Stomach (tissue), 9 donors: ENCODE results near the gene TASL. TPM values are rescaled to one million over a fixed set of nuclear protein-coding genes. Genes with fewer than 3 reads are reported as not detected.

Experiments used
- DNase-seq, 2 donors: peaks; one replicate each; pipeline versions ENCODE4 v3.0.0 to v3.0.0-alpha.2; 2013 to 2019
- H3K27ac ChIP-seq, 5 donors: fragments of 200-600 bp in 4 of 5; sonication (generic) in 4 of 5; one replicate each; pipeline ENCODE4 v1.5.1; 2013 to 2019; ENCODE audit warnings: mild to moderate bottlenecking in 1 of 5, moderate library complexity in 1 of 5
- H3K27me3 ChIP-seq, 3 donors: fragments of 200-600 bp; sonication (generic); one replicate each; pipeline ENCODE4 v1.5.1; 2017 to 2019; ENCODE audit warnings: mixed run types in 1 of 3
- H3K36me3 ChIP-seq, 4 donors: fragments of 200-600 bp; sonication (generic); 1 replicate in 3 of 4; 2 replicates in 1 of 4; pipeline ENCODE4 v1.5.1; 2016 to 2019
- H3K4me1 ChIP-seq, 4 donors: fragments of 200-600 bp; sonication (generic); one replicate each; pipeline ENCODE4 v1.5.1; 2016 to 2019
- H3K4me3 ChIP-seq, 4 donors: fragments of 200-600 bp; sonication (generic) in 3 of 4; one replicate each; pipeline ENCODE4 v1.5.1; 2016 to 2019; ENCODE audit warnings: mild to moderate bottlenecking in 1 of 4
- H3K9me3 ChIP-seq, 4 donors: fragments of 200-600 bp; sonication (generic); one replicate each; pipeline ENCODE4 v1.5.1; 2016 to 2019
- EP300 ChIP-seq: sonication (generic); formaldehyde crosslinking; IDR thresholded peaks from one replicate; pipeline ENCODE4 v1.6.1; 2017; ENCODE audit warnings: antibody characterized with exemption
- POLR2A ChIP-seq, 4 donors: fragments of 450-650 bp; IDR thresholded peaks; one replicate each; pipeline ENCODE4 v1.6.1; 2016; ENCODE audit warnings: antibody characterized with exemption in 4 of 4, control low read depth in 2 of 4, mild to moderate bottlenecking in 1 of 4, moderate library complexity in 1 of 4
- POLR2AphosphoS5 ChIP-seq, 3 donors: sonication (generic); formaldehyde crosslinking; IDR thresholded peaks; one replicate each; pipeline ENCODE4 v1.6.1; 2016; ENCODE audit warnings: antibody characterized with exemption in 3 of 3
- WGBS, 5 donors: extraction: QIAGEN DNeasy Blood & Tissue Kit in 3 of 5; methylation state at CpG; one replicate each; pipeline versions ENCODE4 v1.1.5 to v1.1.7; 2013 to 2018; 5-methylcytosine and 5-hydroxymethylcytosine counted together
- intact Hi-C: fragments of 100-400 bp; cut with DNase I; formaldehyde crosslinking; loops from one replicate; pipeline ENCODE4 v1.15.1; 2023; ENCODE audit warnings: low total_unique reads
- polyA plus RNA-seq, 3 donors: library from polyadenylated mRNA; stranded (reverse); fragments of 200-250 nt; gene quantifications; one replicate each; pipeline ENCODE4 v1.2.3, GENCODE V29; 2013
- total RNA-seq, 5 donors: library from RNA; depleted of rRNA; stranded (reverse); fragments of >200 nt; gene quantifications; one replicate each; pipeline versions ENCODE4 v1.1.0 to v1.2.3, GENCODE V29; 2014 to 2016
- TF ChIP-seq, protein P1 (sequence below), 7 experiments: fragments of 450-650 bp in 4 of 7; fragments of 200-600 bp in 3 of 7; sonication (generic) in 3 of 7; IDR thresholded peaks; one replicate each; pipeline ENCODE4 v1.5.1; 2016 to 2019; ENCODE audit warnings: antibody characterized with exemption in 7 of 7, control low read depth in 2 of 7, mild to moderate bottlenecking in 1 of 7
- donor health status: healthy with polysubstance abuse.
- donor health status: Bipolar disorder and iron deficiency.
- donor health status: healthy.

The TASL gene
- total and polyA plus RNA-seq, 8 donors, result 0.10 to 9.3 (median 0.99) TPM; not detected in 2

DNA sequence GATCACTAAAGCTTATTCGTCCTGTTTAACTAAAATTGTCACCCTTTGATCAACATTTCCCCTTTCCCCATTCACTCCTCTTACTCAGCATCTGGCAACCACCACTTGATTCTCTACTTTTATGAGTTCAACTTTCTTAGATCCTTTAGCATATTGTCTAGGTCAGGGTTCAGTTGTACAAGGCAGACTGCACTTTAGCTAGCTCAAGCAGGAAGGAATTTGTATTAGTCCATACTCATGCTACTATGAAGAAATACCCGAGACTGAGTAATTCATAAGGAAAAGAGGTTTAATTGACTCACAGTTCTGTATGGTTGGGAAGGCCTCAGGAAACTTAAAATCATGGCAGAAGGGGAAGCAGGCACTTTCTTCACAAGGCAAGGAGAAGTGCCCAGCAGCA lies 44.3 kb downstream of the TASL start:
- 51 to 80% (median 58%) methylated on average over 2 of the region's 2 CpGs for WGBS, 5 donors
- no peaks in the 10 kb centered on the region for H3K4me1 ChIP-seq
- no peak overlapping the region for H3K27ac ChIP-seq
- no peak overlapping the region for H3K4me3 ChIP-seq
- H3K9me3 ChIP-seq, result no peaks in the 10 kb centered on the region
- TF ChIP-seq, protein P1, sequence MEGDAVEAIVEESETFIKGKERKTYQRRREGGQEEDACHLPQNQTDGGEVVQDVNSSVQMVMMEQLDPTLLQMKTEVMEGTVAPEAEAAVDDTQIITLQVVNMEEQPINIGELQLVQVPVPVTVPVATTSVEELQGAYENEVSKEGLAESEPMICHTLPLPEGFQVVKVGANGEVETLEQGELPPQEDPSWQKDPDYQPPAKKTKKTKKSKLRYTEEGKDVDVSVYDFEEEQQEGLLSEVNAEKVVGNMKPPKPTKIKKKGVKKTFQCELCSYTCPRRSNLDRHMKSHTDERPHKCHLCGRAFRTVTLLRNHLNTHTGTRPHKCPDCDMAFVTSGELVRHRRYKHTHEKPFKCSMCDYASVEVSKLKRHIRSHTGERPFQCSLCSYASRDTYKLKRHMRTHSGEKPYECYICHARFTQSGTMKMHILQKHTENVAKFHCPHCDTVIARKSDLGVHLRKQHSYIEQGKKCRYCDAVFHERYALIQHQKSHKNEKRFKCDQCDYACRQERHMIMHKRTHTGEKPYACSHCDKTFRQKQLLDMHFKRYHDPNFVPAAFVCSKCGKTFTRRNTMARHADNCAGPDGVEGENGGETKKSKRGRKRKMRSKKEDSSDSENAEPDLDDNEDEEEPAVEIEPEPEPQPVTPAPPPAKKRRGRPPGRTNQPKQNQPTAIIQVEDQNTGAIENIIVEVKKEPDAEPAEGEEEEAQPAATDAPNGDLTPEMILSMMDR (IDR thresholded peaks at IDR 0.05), result no peak
- TF ChIP-seq POLR2AphosphoS5 (IDR thresholded peaks at IDR 0.05) (no peak), POLR2A (IDR thresholded peaks at IDR 0.05) (no peak), EP300 (no peak)
- no peak for DNase-seq
- H3K27me3 ChIP-seq, result no peaks in the 10 kb centered on the region
- H3K36me3 ChIP-seq, result no peaks in the 10 kb centered on the region
- intact Hi-C loops, result no loop called here

DNA sequence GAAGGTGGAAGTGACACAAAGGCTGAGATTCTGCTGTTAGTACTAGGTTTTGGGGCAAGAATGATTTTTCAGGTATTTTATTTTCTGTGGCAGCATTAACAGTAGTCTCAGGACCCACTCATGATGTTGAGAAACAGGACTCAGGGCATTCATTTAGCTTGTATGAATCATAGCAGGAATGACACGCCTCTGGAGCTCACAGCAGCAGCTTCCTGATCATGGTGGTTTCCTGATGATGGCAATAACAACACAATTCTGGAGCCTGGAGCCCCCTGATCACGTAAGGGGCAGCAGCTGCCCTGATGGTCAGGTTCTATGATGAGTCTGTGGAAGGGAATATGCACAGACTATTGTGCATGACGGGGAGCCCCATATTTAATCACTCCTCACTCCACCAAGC lies 47.0 kb downstream of the TASL start:
- WGBS, 5 donors, result 44 to 66% (median 50%) methylated on average over 3 of the region's 3 CpGs
- H3K4me1 ChIP-seq, result no peaks in the 10 kb centered on the region
- H3K36me3 ChIP-seq, result no peaks in the 10 kb centered on the region
- no peak overlapping the region for H3K27ac ChIP-seq
- intact Hi-C loops, result no loop called here
- H3K27me3 ChIP-seq, result no peaks in the 10 kb centered on the region
- H3K9me3 ChIP-seq, result no peaks in the 10 kb centered on the region
- no peak for DNase-seq
- no peak overlapping the region for H3K4me3 ChIP-seq
- TF ChIP-seq, protein P1 (IDR thresholded peaks at IDR 0.05), result no peak
- no peak for TF ChIP-seq POLR2A (IDR thresholded peaks at IDR 0.05)
- TF ChIP-seq POLR2AphosphoS5 (IDR thresholded peaks at IDR 0.05), result no peak
- TF ChIP-seq EP300, result no peak

DNA sequence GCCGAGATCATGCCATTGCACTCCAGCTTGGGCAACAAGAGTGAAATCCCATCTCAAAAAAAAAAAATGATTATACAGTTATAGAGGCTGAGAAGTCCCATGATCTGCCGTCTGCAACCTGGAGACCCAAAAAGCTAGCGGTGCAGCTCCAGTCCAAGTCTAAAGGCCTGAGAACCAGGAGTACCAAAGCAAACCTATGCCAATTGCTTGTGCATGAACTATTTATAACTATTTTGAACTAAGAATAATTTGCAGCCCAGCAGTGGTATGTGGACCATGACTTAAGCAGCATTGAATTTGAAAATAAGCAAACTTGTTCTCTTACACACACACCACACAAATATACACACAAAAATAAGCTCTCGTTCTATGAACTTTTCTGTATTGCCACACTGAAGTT lies 51.8 kb downstream of the TASL start:
- Histone ChIP-seq H3K4me3 (no peak overlapping the region), H3K27ac (no peak overlapping the region), H3K9me3 (no peaks in the 10 kb centered on the region), H3K4me1 (no peaks in the 10 kb centered on the region), H3K36me3 (no peaks in the 10 kb centered on the region), H3K27me3 (no peaks in the 10 kb centered on the region)
- intact Hi-C loops, result no loop called here
- no peak for DNase-seq
- 75 to 90% (median 84%) methylated on average over 3 to 4 of the region's 4 CpGs for WGBS, 5 donors
- TF ChIP-seq POLR2A (IDR thresholded peaks at IDR 0.05), result no peak
- TF ChIP-seq, protein P1 (IDR thresholded peaks at IDR 0.05), result no peak
- TF ChIP-seq POLR2AphosphoS5 (IDR thresholded peaks at IDR 0.05), result no peak

DNA sequence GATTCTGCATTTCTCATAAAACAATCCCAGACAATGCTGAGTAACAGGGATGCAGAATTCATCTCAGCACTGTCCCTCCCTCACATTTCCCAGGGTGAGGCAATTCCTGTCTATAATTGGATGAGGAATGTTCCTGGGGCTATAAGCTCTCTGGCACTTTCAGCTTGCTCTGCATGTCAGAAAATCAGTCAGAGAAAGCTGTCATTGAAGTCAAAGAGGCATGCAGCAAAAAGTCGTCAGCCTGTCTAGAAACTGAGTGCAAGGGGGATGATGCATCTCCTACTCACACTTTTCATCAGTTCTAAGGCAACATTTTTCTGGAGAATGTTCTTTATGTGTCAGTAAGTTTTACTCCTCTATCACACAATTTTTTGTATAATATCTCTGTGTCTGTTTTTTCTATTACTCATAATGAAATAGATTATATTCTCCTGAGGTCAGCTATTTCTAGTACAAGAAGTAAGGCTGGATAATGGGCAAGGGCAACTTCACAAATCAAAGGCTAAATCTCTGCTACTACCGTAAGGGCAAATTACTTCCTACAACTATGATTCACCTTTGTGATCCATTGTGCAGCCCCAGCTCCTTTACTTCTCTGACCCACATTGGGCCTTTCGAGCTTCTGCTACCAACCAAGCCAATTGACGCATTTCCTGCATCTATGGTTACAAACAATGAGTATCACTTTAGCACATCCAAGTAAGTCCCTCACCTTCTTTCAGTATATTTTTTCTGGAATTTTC lies 56.0 kb downstream of the TASL start:
- no peaks in the 10 kb centered on the region for H3K36me3 ChIP-seq
- H3K4me3 ChIP-seq, result no peak overlapping the region
- DNase-seq, result no peak
- TF ChIP-seq, protein P1 (IDR thresholded peaks at IDR 0.05), result no peak
- no peak for TF ChIP-seq POLR2AphosphoS5 (IDR thresholded peaks at IDR 0.05)
- no peak for TF ChIP-seq POLR2A (IDR thresholded peaks at IDR 0.05)
- TF ChIP-seq EP300, result no peak
- H3K27me3 ChIP-seq, result no peaks in the 10 kb centered on the region
- no peaks in the 10 kb centered on the region for H3K9me3 ChIP-seq
- H3K27ac ChIP-seq, result no peak overlapping the region
- 72 to 86% (median 77%) methylated on average over 4 of the region's 4 CpGs for WGBS, 5 donors
- intact Hi-C loops, result no loop called here
- H3K4me1 ChIP-seq, result no peaks in the 10 kb centered on the region
